ENCODE data around the gene SMARCA1. TPM values are rescaled to one million over a fixed set of nuclear protein-coding genes. Genes with fewer than 3 reads are reported as not detected.

SMARCA1 gene
- total and polyA plus RNA-seq, 2 donors (not counting 1 experiment from before 2014, with no cell fraction given), result 0.07 to 0.39 TPM

DNA sequence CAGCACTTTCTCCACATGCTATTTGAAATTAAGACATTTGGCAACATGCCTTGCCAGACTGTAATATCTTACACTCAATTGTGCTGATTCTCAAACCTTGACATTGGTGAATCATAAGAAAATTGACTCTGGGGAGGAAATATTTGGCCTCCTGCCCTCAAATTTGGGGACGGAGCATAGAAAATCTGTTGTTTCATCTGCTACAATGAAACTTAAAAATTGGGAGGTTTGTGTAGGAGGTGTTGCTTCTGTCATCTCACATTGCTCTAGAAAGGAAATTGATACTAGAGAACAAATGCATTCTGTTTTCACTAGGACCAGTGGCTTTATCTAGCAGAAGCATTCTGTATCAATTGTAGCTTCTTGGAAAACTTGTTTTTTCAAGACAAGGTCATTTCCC, 22.1 kb upstream of the SMARCA1 start:
- Mint-ChIP-seq H3K27me3 (no peaks in the 10 kb centered on the region), H3K9me3 (ENCODE audit: insufficient read depth) (no peaks in the 10 kb centered on the region), H3K4me1 (peaks cover 5% of the 10 kb centered on the region), H3K4me3 (no peak overlapping the region), H3K27ac (no peak overlapping the region)
- TF ChIP-seq EZH2 (IDR thresholded peaks at IDR 0.05; ENCODE audit: borderline replicate concordance, insufficient read depth, low read depth, low read length, poor library complexity, severe bottlenecking), result no peak
- TF ChIP-seq, protein P1, sequence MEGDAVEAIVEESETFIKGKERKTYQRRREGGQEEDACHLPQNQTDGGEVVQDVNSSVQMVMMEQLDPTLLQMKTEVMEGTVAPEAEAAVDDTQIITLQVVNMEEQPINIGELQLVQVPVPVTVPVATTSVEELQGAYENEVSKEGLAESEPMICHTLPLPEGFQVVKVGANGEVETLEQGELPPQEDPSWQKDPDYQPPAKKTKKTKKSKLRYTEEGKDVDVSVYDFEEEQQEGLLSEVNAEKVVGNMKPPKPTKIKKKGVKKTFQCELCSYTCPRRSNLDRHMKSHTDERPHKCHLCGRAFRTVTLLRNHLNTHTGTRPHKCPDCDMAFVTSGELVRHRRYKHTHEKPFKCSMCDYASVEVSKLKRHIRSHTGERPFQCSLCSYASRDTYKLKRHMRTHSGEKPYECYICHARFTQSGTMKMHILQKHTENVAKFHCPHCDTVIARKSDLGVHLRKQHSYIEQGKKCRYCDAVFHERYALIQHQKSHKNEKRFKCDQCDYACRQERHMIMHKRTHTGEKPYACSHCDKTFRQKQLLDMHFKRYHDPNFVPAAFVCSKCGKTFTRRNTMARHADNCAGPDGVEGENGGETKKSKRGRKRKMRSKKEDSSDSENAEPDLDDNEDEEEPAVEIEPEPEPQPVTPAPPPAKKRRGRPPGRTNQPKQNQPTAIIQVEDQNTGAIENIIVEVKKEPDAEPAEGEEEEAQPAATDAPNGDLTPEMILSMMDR (IDR thresholded peaks at IDR 0.05), result no peak
- no peaks in the 10 kb centered on the region for H3K79me2 ChIP-seq (ENCODE audit: control insufficient read depth, insufficient read depth, low read length)
- H3K27ac ChIP-seq (ENCODE audit: low read length in 2 of 2), result no peak overlapping the region
- H3K9ac ChIP-seq (ENCODE audit: low read length), result no peak overlapping the region
- no peak for ATAC-seq (ENCODE audit: low read depth)
- no peaks in the 10 kb centered on the region for H3K9me3 ChIP-seq (ENCODE audit: control extremely low read depth in 1 of 3, control insufficient read depth in 2 of 3, insufficient read depth in 1 of 3, low read length in 2 of 3)
- H4K20me1 ChIP-seq (ENCODE audit: control insufficient read depth, insufficient read depth, low read length, poor library complexity, severe bottlenecking), result no peaks in the 10 kb centered on the region
- no peaks in the 10 kb centered on the region for H3K36me3 ChIP-seq (replicated peaks in 1 of 2; ENCODE audit: control extremely low read depth in 1 of 2, control insufficient read depth in 1 of 2, extremely low read depth in 1 of 2, insufficient read depth in 2 of 2, low read length in 1 of 2)
- no peak overlapping the region for H2AFZ ChIP-seq (ENCODE audit: insufficient read depth, low read depth, low read length, poor library complexity, severe bottlenecking)
- intact Hi-C loops (cut with micrococcal nuclease), result no loop called here
- no peak for DNase-seq
- ChIA-PET CTCF (no interaction called here), POLR2A (no interaction called here)
- no peaks in the 10 kb centered on the region for H3K27me3 ChIP-seq (replicated peaks in 1 of 4; ENCODE audit: control extremely low read depth in 1 of 4, control insufficient read depth in 3 of 4, insufficient read depth in 4 of 4, low read length in 3 of 4)
- H3K4me3 ChIP-seq (ENCODE audit: control extremely low read depth in 1 of 5, extremely low read depth in 1 of 5, insufficient read depth in 1 of 5, low read depth in 2 of 5, low read length in 4 of 5), result no peak overlapping the region
- H3K4me1 ChIP-seq (ENCODE audit: control insufficient read depth in 2 of 2, insufficient read depth in 2 of 2, low read length in 2 of 2), result peaks cover 3 to 5% of the 10 kb centered on the region in 2 donors
- WGBS (ENCODE audit: insufficient coverage), result no CpG with 5 or more reads among the region's 1 CpG
- H3K4me2 ChIP-seq (replicated peaks; ENCODE audit: low read depth, low read length, poor library complexity, severe bottlenecking), result no peak overlapping the region

DNA sequence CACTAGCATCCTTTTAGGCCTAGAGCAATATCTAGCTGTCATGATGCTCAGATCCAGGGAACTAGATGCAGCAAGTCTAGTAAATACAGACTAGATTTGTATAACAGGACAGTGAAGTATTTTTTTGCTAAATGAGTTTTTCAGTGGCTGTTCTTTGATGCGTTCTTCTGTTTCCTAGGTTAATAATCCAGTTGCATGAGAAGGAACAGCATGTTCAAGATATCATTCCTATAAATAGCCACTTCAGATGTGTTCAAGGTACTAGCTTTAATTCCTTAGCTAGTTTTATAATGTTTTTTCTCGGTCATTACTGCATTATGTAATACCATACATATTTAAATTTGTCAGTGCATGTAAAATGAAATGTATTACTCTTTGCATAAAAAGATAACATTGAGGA, 21.5 kb upstream of the SMARCA1 start:
- POLR2A ChIA-PET, result no interaction called here
- Histone ChIP-seq H3K9me3 (ENCODE audit: control extremely low read depth in 1 of 3, control insufficient read depth in 2 of 3, insufficient read depth in 1 of 3, low read length in 2 of 3) (no peaks in the 10 kb centered on the region), H3K9ac (ENCODE audit: low read length) (no peak overlapping the region), H3K36me3 (replicated peaks in 1 of 2; ENCODE audit: control extremely low read depth in 1 of 2, control insufficient read depth in 1 of 2, extremely low read depth in 1 of 2, insufficient read depth in 2 of 2, low read length in 1 of 2) (no peaks in the 10 kb centered on the region), H3K27ac (ENCODE audit: low read length in 2 of 2) (no peak overlapping the region), H4K20me1 (ENCODE audit: control insufficient read depth, insufficient read depth, low read length, poor library complexity, severe bottlenecking) (no peaks in the 10 kb centered on the region), H2AFZ (ENCODE audit: insufficient read depth, low read depth, low read length, poor library complexity, severe bottlenecking) (no peak overlapping the region), H3K4me1 (ENCODE audit: control insufficient read depth in 2 of 2, insufficient read depth in 2 of 2, low read length in 2 of 2) (peaks cover 3 to 5% of the 10 kb centered on the region in 2 donors), H3K79me2 (ENCODE audit: control insufficient read depth, insufficient read depth, low read length) (no peaks in the 10 kb centered on the region), H3K27me3 (replicated peaks in 1 of 4; ENCODE audit: control extremely low read depth in 1 of 4, control insufficient read depth in 3 of 4, insufficient read depth in 4 of 4, low read length in 3 of 4) (no peaks in the 10 kb centered on the region), H3K4me3 (ENCODE audit: control extremely low read depth in 1 of 5, extremely low read depth in 1 of 5, insufficient read depth in 1 of 5, low read depth in 2 of 5, low read length in 4 of 5) (no peak overlapping the region), H3K4me2 (replicated peaks; ENCODE audit: low read depth, low read length, poor library complexity, severe bottlenecking) (no peak overlapping the region)
- DNase-seq (no peak), ATAC-seq (ENCODE audit: low read depth) (no peak)
- H3K27ac Mint-ChIP-seq, result no peak overlapping the region
- WGBS (ENCODE audit: insufficient coverage), result no CpG with 5 or more reads among the region's 2 CpGs
- intact Hi-C loops (cut with micrococcal nuclease), result no loop called here
- TF ChIP-seq, protein P1 (IDR thresholded peaks at IDR 0.05), result no peak
- no peak for TF ChIP-seq EZH2 (IDR thresholded peaks at IDR 0.05; ENCODE audit: borderline replicate concordance, insufficient read depth, low read depth, low read length, poor library complexity, severe bottlenecking)
- H3K27me3 Mint-ChIP-seq, result no peaks in the 10 kb centered on the region
- H3K9me3 Mint-ChIP-seq (ENCODE audit: insufficient read depth), result no peaks in the 10 kb centered on the region
- CTCF ChIA-PET, result interaction anchor here (0.6 kb wide), 1 partner anchor 178 kb away, joined by 3 read pairs; no protein-coding TSS in a partner anchor
- no peak overlapping the region for H3K4me3 Mint-ChIP-seq
- H3K4me1 Mint-ChIP-seq, result peaks cover 7% of the 10 kb centered on the region
